ENCODE data around the gene GGN.

DNA sequence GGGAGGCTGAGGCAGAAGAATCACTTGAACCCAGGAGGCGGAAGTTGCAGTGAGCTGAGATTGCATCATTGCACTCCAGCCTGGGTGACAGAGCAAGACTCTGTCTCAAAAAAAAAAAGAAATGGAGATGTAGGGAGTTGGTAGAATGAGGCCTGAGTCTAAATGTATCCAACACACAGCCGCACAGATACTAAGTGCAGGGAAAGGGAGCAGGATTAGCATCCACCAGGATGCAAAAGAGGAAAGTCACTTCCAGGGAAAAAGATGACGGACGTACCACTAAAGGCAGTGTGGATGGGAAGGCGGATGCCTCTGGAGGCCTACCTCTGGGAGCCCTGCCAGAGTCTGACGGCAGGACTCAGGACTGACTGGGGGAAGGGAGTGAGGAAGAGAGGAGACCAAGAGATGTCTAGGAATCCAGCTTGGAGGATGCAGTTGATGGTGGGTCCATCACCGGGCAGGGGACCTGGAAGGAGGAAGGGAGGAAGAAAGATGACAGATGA, 21.8 kb upstream of the GGN start:
- TF ChIP-seq, protein P1, sequence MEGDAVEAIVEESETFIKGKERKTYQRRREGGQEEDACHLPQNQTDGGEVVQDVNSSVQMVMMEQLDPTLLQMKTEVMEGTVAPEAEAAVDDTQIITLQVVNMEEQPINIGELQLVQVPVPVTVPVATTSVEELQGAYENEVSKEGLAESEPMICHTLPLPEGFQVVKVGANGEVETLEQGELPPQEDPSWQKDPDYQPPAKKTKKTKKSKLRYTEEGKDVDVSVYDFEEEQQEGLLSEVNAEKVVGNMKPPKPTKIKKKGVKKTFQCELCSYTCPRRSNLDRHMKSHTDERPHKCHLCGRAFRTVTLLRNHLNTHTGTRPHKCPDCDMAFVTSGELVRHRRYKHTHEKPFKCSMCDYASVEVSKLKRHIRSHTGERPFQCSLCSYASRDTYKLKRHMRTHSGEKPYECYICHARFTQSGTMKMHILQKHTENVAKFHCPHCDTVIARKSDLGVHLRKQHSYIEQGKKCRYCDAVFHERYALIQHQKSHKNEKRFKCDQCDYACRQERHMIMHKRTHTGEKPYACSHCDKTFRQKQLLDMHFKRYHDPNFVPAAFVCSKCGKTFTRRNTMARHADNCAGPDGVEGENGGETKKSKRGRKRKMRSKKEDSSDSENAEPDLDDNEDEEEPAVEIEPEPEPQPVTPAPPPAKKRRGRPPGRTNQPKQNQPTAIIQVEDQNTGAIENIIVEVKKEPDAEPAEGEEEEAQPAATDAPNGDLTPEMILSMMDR (IDR thresholded peaks at IDR 0.05), result no peak
- TF ChIP-seq EP300 (IDR thresholded peaks at IDR 0.05) (no peak), POLR2A (IDR thresholded peaks at IDR 0.05) (no peak)

All from tibial nerve (tissue), 4 donors.